Measurements from ENCODE around the gene PKM.
A peak's percentile ranks its signal among the peaks of the same experiment; 100 is the strongest.

The PKM gene

DNA sequence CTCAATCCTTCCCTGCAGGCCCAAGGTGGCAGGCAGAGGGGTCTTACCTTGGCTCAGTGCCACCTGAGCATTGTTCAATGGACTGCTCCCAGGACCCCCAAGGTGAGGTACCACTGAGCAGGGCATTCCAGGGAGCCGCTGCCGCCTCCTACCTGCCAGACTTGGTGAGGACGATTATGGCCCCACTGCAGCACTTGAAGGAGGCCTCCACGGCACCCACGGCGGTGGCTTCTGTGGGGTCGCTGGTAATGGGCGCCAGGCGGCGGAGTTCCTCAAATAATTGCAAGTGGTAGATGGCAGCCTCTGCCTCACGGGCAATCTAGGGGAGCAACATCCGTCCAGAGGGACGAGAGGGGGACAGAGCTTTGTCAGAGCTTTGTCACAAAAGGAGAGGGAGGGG is 28.7 kb downstream of the PKM start:
- DNase-seq (ENCODE audit: low read depth), result no peak
- H3K4me3 ChIP-seq (ENCODE audit: low read depth, low read length), result no peak overlapping the region
- TF ChIP-seq, protein P1, sequence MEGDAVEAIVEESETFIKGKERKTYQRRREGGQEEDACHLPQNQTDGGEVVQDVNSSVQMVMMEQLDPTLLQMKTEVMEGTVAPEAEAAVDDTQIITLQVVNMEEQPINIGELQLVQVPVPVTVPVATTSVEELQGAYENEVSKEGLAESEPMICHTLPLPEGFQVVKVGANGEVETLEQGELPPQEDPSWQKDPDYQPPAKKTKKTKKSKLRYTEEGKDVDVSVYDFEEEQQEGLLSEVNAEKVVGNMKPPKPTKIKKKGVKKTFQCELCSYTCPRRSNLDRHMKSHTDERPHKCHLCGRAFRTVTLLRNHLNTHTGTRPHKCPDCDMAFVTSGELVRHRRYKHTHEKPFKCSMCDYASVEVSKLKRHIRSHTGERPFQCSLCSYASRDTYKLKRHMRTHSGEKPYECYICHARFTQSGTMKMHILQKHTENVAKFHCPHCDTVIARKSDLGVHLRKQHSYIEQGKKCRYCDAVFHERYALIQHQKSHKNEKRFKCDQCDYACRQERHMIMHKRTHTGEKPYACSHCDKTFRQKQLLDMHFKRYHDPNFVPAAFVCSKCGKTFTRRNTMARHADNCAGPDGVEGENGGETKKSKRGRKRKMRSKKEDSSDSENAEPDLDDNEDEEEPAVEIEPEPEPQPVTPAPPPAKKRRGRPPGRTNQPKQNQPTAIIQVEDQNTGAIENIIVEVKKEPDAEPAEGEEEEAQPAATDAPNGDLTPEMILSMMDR (IDR thresholded peaks at IDR 0.05; ENCODE audit: low read depth, low read length, missing control alignments), result no peak

DNA sequence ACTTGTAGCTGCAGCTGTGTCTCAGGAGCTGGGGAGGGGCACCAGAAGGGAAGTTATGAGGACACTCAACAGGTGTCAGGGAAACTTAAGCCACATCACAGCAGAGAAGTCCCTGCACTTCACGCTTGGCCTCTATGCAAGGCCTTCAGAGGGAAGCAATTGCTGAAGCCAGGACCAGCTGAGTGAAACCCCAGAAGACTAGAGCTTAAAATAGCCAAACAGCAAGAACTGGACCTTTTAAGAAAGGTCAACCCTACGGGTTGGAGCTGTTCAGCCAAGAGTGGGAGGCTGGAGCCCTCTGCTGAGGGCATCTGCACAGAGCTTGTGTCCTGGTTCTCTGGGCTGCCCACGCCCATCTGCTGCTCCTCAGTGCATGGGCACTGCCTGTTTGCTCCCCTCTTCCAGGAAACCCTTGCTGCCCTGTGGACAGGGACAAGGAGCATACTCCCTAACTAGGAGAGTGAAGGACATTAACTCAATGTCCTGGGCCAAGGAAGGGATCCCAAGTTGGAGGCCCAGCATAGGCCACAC is 29.5 kb downstream of the PKM start:
- no peak for DNase-seq (ENCODE audit: low read depth)
- TF ChIP-seq, protein P1 (IDR thresholded peaks at IDR 0.05; ENCODE audit: low read depth, low read length, missing control alignments), result no peak
- no peak overlapping the region for H3K4me3 ChIP-seq (ENCODE audit: low read depth, low read length)

DNA sequence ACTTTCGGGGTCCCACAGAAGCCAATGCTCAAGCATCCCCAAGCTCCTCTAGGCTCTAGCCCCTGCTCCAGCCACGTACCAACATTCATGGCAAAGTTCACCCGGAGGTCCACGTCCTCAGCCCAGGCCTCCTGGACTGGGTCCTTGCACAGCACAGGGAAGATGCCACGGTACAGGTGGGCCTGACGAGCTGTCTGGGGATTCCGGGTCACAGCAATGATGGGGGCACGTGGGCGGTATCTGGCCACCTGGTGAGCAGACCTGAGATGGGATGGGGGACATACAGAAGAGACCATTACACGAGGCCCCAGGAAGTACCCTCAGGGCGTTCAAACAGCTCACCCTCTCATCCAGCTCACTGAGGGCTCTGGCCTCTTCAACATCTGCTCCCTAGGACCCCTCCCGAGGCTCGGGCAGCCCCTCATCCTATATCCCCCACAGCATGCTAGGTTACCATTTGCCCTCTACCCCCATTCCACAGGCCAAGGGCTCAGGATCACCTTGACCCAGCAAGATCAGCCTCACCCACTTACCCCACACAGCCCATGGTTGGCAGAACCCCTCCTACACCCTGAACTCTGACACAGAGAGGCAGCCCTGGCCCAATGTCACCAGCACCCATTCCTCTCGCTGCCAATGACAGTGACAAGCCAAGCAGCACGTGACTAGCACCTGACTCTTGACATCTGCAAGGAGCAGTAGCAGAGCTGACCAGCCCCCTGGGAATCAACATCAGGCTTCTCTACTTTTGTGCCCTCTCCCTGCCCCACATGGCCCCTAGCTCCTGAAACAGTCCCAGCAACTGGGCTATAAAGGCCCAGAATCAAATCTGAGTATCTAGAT is 30.4 kb downstream of the PKM start:
- no peak overlapping the region for H3K4me3 ChIP-seq (ENCODE audit: low read depth, low read length)
- no peak for DNase-seq (ENCODE audit: low read depth)
- TF ChIP-seq, protein P1 (IDR thresholded peaks at IDR 0.05; ENCODE audit: low read depth, low read length, missing control alignments), result no peak

DNA sequence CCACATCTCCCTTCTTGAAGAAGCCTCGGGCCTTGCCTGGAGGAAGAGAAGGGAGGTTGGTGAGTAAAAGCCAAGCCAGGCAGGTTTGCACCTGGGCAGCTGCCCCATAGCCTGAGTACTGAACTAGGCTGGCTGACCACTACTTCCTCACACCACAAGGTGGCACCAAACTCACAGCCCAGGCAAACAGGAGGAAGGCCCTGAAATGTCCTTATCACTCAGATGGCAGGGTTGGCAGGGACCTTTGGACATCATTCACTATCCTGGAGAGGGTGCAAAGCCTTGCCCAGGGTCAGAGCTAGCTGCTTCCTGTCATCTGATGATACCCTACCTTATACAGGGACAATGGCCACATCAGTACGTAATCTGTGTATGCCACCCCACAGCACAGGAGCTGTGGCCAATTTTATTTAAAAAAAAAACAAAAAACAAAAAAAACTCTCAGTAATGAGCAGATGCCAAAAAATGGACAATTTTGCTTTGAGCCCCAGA is 31.2 kb downstream of the PKM start:
- DNase-seq (ENCODE audit: low read depth), result peak; percentile 41
- H3K4me3 ChIP-seq (ENCODE audit: low read depth, low read length), result no peak overlapping the region
- TF ChIP-seq, protein P1 (IDR thresholded peaks at IDR 0.05; ENCODE audit: low read depth, low read length, missing control alignments), result peak; percentile 93

DNA sequence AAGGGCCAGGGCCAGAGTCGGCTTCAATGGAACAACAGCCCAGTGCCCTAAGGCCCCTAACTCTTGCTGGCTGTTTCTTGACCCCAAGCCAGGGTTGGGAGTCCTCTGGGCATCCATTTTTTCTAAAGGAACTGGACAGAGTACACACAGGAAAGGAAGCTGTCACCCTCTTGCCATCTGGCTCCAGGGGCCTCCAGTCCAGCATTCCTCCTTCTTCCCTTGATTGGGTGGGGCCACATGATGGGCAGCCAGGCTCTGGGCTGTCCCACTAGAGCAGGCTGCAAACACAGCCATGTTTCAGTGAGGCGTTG is 31.8 kb downstream of the PKM start:
- DNase-seq (ENCODE audit: low read depth), result no peak
- TF ChIP-seq, protein P1 (IDR thresholded peaks at IDR 0.05; ENCODE audit: low read depth, low read length, missing control alignments), result no peak
- no peak overlapping the region for H3K4me3 ChIP-seq (ENCODE audit: low read depth, low read length)

DNA sequence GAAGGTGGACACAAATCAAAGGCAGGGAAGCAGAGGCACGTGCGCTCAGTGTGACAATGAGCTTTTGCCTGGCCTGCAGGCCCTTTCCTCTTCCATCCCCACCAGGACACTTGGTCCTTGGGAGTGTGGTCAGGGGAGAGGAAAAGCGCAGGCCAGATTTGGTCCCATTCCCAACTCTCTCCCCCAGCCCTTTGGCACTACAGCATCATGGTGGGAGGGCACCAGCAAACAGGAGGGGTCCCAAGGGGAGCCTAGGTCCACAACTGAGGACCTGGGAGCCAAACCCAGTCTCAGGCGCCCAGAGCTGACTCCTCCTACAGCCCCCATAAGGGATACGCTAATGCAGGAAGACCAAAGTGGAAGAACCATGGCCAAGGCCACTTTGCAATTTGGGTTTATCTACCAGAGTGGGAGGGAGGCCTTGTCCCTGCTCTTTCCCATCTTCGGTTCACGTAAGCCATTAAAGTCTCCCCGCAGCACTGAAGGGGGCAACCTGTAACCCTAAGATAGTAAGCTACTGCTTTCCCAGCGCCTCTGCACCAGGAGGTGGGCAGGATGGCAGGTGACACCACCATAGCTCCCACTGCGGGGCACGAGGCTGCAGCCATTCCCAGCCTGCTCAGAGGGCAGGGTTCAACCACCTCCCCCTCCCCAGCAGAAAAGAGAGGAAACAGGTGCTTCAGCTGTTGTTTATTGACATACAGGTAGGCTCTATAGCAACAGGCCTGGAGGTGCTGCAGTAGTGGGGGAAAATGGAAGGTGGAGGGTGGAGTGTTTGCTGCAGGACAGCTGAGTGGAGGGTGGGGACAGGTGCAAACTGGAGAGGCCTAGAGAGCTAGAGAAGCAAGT is 32.4 kb downstream of the PKM start:
- no peak overlapping the region for H3K4me3 ChIP-seq (ENCODE audit: low read depth, low read length)
- TF ChIP-seq, protein P1 (IDR thresholded peaks at IDR 0.05; ENCODE audit: low read depth, low read length, missing control alignments), result no peak
- DNase-seq (ENCODE audit: low read depth), result no peak
